Measurements from ENCODE around the gene MAPT. TPM values are rescaled to one million over a fixed set of nuclear protein-coding genes. Genes with fewer than 3 reads are reported as not detected.
A peak's percentile ranks its signal among the peaks of the same experiment; 100 is the strongest.

MAPT gene
- total RNA-seq, 1 experiment from 2014 or later = 3.6 TPM

- peaks cover 3% of the 10 kb centered on the region for H3F3A ChIP-seq (ENCODE audit: low read length, unreplicated experiment)
- H3K4me1 ChIP-seq (ENCODE audit: insufficient read depth, low read length) = peaks cover 11% of the 10 kb centered on the region; the same call in 1 of the 2 replicates
- POLR2A ChIA-PET (ENCODE audit: unreplicated experiment) = no interaction called here
- H4K20me1 ChIP-seq (ENCODE audit: low read length) = 0 out of 2 replicates have a peak, but pooled peaks cover 3% of the 10 kb centered on the region
- H3K9me3 ChIP-seq (ENCODE audit: low read length) = no peaks in the 10 kb centered on the region
- TF ChIP-seq EZH2 (IDR thresholded peaks at IDR 0.05; ENCODE audit: low read length, unreplicated experiment) (no peak), EZH2phosphoT487 (IDR thresholded peaks at IDR 0.05; ENCODE audit: borderline replicate concordance, low read length) (no peak), CTCF (conservative IDR thresholded peaks at IDR 0.05; ENCODE audit: low read depth, low read length) (no peak)
- BruUV-seq (replicated peaks) = no TSS peak
- no peak overlapping the region for H2AFZ ChIP-seq (ENCODE audit: low read length)
- CTCF ChIA-PET = interaction anchor here (0.6 to 2.3 kb wide), 7 partner anchors 10 to 150 kb away, joined by 4 to 28 read pairs (median 6); partner anchors contain the start of gene KANSL1
- H3K4me2 ChIP-seq (ENCODE audit: low read length) = no peak overlapping the region
- no peak overlapping the region for H3K4me3 ChIP-seq (ENCODE audit: low read length)
- ATAC-seq = no peak
- no peak overlapping the region for H3K27ac ChIP-seq (ENCODE audit: low read length)
- no peak overlapping the region for H3K9ac ChIP-seq (ENCODE audit: low read length)
- no peaks in the 10 kb centered on the region for H3K79me2 ChIP-seq (ENCODE audit: low read length)
- no peaks in the 10 kb centered on the region for H3K27me3 ChIP-seq (ENCODE audit: low read length)
- peaks cover 65% of the 10 kb centered on the region for H3K36me3 ChIP-seq (ENCODE audit: low read depth, low read length)
- no peak for DNase-seq
- intact Hi-C loops (cut with micrococcal nuclease) = loop anchor here (1.0 to 10.0 kb wide), 6 partner anchors 20 to 170 kb away; no protein-coding TSS in a partner anchor
- H3K9me2 ChIP-seq (replicated peaks; ENCODE audit: low read length) = no peaks in the 10 kb centered on the region
These were observed 149.3 kb downstream of the MAPT start for GRCh38 chr17:46043606-46044005.

- Histone ChIP-seq H3K36me3 (ENCODE audit: low read depth, low read length) (peaks cover 61% of the 10 kb centered on the region), H2AFZ (ENCODE audit: low read length) (peak overlapping the region; percentile 49; the same call in 1 of the 2 replicates), H4K20me1 (ENCODE audit: low read length) (0 out of 2 replicates have a peak, but pooled peaks cover 3% of the 10 kb centered on the region), H3K27ac (ENCODE audit: low read length) (no peak overlapping the region), H3K9ac (ENCODE audit: low read length) (no peak overlapping the region), H3K4me2 (ENCODE audit: low read length) (no peak overlapping the region), H3K4me1 (ENCODE audit: insufficient read depth, low read length) (peaks cover 11% of the 10 kb centered on the region; the same call in 1 of the 2 replicates), H3K4me3 (ENCODE audit: low read length) (no peak overlapping the region), H3K9me2 (replicated peaks; ENCODE audit: low read length) (no peaks in the 10 kb centered on the region), H3K27me3 (ENCODE audit: low read length) (no peaks in the 10 kb centered on the region), H3K79me2 (ENCODE audit: low read length) (no peaks in the 10 kb centered on the region), H3F3A (ENCODE audit: low read length, unreplicated experiment) (peaks cover 3% of the 10 kb centered on the region), H3K9me3 (ENCODE audit: low read length) (no peaks in the 10 kb centered on the region)
- ATAC-seq = peak; percentile 75
- BruUV-seq (replicated peaks) = no TSS peak
- POLR2A ChIA-PET (ENCODE audit: unreplicated experiment) = interaction anchor here (0.6 kb wide), 2 partner anchors 245 to 983 kb away, joined by 3 to 4 read pairs; no protein-coding TSS in a partner anchor
- DNase-seq = peak; percentile 92
- intact Hi-C loops (cut with micrococcal nuclease) = loop anchor here (1.0 to 10.0 kb wide), 6 partner anchors 19 to 169 kb away; no protein-coding TSS in a partner anchor
- CTCF ChIA-PET = interaction anchor here (0.6 to 2.3 kb wide), 11 partner anchors 9 to 941 kb away, joined by 3 to 28 read pairs (median 5); partner anchors contain the start of gene KANSL1
- TF ChIP-seq EZH2 (IDR thresholded peaks at IDR 0.05; ENCODE audit: low read length, unreplicated experiment) (no peak), EZH2phosphoT487 (IDR thresholded peaks at IDR 0.05; ENCODE audit: borderline replicate concordance, low read length) (no peak), CTCF (conservative IDR thresholded peaks at IDR 0.05; ENCODE audit: low read depth, low read length) (peak; percentile 99)
These were observed 150.1 kb downstream of the MAPT start for GRCh38 chr17:46044286-46044928.

Measured in PC-3 (cell line).